HG03064 (cell line): ENCODE measurements around the gene TRAPPC2L.
"Not testable (repeated sequence)": the region's sequence is repeated elsewhere in the genome, so short reads cannot be mapped to it uniquely, and the experiment has no call there.

ENCODE experiments used
- ATAC-seq: cut with Tn5 transposase; IDR thresholded peaks from one replicate; pipeline ENCODE4 v1.9.1; 2021; ENCODE audit warnings: low read depth; ENCODE audit not compliant: unreplicated experiment

TRAPPC2L gene

GRCh38 chr16:88886845-88887521 lies 30.1 kb downstream of the TRAPPC2L start:
- no peak for ATAC-seq

DNA sequence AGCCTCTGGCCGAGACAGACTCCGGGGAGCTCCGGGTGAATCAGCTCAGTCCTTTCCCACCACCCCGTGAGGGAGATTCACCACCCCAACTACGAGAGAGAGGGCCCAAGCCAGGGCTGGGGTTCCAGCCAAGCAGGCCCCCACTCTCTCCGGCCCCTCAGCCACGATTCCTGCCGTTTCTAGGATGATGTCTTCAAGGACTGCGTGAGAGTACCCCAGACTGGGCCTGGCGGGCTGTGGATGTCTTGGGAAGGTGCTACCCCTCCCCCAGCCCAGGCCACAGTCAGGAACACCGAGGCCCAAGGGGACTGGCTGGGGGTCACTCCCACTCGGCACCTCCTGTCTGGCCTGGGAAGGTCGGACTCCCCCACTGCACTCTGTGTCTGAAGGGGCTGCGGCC lies 31.1 kb downstream of the TRAPPC2L start:
- no peak for ATAC-seq

- no peak for ATAC-seq
Observed at GRCh38 chr16:88888461-88889387, 31.8 kb downstream of the TRAPPC2L start.

DNA sequence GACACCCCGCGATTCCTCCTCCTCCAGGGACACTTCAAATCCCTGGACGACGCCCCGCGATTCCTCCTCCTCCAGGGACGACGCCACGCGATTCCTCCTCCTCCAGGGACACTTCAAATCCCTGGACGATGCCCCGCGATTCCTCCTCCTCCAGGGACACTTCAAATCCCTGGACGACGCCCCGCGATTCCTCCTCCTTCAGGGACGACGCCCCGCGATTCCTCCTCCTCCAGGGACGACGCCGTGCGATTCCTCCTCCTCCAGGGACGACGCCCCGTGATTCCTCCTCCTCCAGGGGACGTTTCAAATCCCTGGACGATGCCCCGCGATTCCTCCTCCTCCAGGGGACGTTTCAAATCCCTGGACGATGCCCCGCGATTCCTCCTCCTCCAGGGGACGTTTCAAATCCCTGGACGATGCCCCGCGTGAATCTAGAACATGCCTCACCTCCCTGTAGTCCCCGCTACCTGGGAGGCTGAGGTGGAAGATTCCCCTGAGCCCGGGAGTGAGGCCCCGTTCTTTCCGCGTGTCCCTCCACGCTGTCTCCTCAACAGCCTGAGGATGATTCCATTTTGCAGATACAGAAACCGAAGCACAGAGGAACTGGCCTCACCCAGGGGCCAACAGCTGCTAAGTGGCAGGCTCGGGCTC lies 32.9 kb downstream of the TRAPPC2L start:
- ATAC-seq: not testable (repeated sequence)

- no peak for ATAC-seq
Observed at GRCh38 chr16:88891083-88891482, 34.2 kb downstream of the TRAPPC2L start.

- ATAC-seq: no peak
Observed at GRCh38 chr16:88892065-88892464, 35.1 kb downstream of the TRAPPC2L start.

- no peak for ATAC-seq
Observed at GRCh38 chr16:88893127-88893968, 36.4 kb downstream of the TRAPPC2L start.

DNA sequence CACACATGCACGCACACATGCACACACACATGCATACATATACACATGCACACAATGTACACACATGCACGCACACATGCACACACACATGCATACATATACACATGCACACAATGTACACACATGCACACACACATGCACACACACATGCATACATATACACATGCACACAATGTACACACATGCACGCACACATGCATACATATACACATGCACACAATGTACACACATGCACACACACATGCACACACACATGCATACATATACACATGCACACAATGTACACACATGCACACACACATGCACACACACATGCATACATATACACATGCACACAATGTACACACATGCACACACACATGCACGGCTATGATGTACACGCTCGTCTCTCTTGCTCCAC lies 37.3 kb downstream of the TRAPPC2L start:
- ATAC-seq: not testable (repeated sequence)

- ATAC-seq: no peak
Observed at GRCh38 chr16:88894681-88895300, 37.9 kb downstream of the TRAPPC2L start.

GRCh38 chr16:88895335-88895734 lies 38.4 kb downstream of the TRAPPC2L start:
- ATAC-seq: no peak

DNA sequence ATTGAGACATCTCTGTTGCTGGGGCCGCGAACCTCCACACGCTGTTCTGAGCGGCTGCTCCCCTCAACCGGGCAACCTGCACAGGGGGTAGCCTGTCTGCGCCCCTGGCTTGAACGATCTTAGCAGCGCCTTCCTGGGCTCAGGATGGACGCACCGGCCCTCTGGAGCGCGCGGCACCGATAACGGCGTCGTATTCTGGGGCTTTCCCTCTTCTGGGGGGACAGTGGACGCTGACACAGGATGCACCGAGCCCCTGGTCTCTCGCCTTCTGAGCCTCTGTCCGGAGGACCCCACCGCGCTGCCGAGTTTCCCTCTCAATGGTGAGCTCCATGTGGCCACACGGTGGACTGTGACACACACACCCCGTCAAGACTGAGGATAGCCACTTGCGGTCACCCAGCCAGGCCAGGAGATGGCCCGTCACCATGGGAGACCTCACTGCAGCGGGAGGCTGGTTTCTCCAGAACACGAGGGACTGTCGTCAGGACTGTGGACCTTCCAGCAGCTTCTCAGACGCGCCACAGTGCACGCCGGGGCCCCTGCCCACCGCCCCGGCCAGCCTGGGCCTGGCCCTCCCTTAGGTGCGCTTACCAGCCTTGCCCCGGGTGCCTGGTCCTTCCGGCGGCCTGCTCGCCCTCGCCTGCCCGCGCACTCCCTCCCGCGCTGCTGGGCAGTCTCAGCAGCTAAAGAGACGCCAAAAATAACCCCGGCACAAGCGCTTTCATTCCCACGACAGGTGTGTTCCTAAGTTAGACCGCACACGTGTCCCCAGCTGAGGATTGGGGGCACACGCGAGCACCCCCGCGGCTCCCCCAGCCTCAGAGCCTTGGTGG lies 39.5 kb downstream of the TRAPPC2L start:
- no peak for ATAC-seq

GRCh38 chr16:88897696-88898425 lies 40.9 kb downstream of the TRAPPC2L start:
- no peak for ATAC-seq

DNA sequence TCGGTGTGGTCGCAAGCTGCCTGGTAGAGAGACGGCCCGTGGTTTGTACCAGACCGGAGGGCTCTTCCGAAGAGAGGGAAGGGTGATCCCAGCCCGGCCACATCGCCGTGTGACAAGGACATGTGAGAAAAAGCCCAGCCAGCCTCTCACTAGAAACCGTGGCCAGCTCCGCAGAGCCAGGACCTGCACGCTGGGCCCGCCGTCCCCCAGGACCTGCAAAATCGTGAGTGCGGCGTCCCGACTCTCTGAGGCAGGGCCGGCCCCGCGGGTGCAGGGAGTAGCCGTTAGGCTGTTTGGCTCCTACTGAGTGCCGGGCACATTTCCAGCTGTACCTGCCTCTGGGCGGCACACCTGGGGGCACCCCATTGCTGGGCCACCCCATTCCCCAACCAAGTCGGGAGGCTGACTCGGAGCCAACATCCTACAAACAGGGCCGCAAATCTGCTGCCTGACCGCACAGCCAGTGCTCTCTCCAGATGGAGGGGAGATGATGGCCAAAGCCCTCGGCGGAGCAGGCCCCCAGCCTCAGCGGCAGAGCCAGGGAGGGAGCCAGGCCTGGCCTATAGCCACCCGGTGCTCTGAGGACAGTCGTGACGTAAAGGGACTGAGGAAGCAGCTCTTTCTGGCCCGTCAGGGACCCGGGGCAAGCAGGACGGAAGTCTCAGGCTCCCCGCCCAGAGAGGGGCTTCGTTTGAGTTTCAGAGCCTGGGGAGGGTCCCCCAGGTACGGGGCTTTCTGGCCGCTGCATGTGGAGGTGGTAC lies 43.2 kb downstream of the TRAPPC2L start:
- ATAC-seq: no peak

DNA sequence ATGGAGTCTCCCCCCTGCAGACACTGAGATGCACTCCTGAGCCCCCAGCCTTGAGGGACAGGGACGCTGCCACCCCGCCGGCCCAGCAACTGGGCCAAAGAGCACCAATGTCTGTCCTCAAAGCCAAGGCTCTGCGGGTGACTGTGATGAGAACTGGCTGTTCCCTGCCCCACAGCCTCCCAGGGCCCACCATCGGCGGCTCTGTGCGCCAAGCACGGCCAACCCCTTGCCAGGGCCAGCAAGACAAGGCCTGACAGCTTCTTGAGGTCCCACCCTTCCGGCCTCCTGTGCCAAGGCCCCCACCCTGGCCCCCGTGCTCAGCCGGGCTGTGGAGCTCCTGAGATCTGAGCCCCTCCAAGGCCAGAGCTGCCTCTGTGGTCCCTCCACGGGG lies 43.7 kb downstream of the TRAPPC2L start:
- ATAC-seq: no peak

- ATAC-seq: no peak
Observed at GRCh38 chr16:88901718-88902337, 44.9 kb downstream of the TRAPPC2L start.

DNA sequence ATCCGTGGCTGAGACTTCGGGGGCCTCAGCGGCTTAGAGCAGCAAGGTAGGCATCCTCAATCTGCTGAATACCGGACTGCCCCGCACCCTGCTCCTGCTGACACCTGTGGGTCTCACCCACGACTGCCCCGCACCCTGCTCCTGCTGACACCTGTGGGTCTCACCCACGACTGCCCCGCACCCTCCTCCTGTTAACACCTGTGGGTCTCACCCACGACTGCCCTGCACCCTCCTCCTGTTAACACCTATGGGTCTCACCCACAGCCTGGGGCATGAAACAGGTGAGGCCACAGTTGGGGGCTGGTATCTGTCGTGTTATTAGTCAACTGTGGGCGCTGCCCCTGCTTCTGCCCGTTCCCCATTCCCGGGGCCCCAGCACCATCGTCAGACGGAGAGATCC lies 45.8 kb downstream of the TRAPPC2L start:
- ATAC-seq: no peak

DNA sequence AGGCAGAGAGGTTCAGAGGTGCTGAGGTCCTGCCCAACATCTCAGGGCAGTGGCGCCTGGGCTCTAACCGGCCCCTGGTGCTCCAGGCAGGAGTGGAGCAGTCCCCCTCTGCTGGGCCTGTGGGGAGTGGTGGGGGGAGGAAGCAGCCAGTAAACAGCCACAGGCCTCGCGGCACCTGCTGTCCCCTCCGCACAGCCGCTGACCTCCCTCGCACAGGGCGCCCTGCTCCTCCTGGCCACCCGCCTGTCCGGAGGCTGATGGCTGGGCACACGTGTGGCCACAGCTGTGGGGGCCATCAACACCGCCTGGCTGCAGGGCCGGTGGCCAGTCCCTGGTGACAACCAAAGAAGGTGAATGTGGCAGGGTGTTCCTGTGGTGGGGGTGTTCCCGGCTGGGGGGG lies 46.3 kb downstream of the TRAPPC2L start:
- no peak for ATAC-seq
